NCI-H1092 treated with DMSO at 0.1 percent for 48 hours (cell line): ENCODE measurements around the gene CERT1.
A peak's percentile ranks its signal among the peaks of the same experiment; 100 is the strongest.
"Not testable (repeated sequence)": the region's sequence is repeated elsewhere in the genome, so short reads cannot be mapped to it uniquely, and the experiment has no call there.

Source experiments
- DNase-seq: peaks from one replicate; lab custom pipeline; 2025; lab: John Stamatoyannopoulos, UW

The CERT1 gene

DNA sequence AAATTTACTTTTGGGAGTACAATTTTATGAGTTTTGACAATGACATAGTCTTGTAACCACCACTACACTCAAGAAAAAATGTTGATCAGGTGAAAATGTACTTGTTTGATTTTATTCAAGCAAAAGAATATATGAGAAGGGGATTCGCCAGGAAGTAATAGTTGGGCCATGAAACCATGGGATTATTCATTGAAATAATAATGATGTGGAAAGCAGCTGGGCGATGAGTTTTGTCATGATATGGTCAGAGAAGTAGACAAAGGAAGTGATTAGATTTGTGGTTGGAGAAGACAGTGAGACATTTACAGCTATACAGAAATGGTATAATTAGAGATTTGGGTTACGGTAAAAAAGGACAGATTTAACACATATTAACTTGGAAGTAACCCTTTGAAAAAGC lies 163.2 kb downstream of the CERT1 start:
- no peak for DNase-seq

GRCh38 chr5:75342836-75343235 lies 168.6 kb downstream of the CERT1 start:
- no peak for DNase-seq

GRCh38 chr5:75341934-75342333 lies 169.5 kb downstream of the CERT1 start:
- no peak for DNase-seq

DNA sequence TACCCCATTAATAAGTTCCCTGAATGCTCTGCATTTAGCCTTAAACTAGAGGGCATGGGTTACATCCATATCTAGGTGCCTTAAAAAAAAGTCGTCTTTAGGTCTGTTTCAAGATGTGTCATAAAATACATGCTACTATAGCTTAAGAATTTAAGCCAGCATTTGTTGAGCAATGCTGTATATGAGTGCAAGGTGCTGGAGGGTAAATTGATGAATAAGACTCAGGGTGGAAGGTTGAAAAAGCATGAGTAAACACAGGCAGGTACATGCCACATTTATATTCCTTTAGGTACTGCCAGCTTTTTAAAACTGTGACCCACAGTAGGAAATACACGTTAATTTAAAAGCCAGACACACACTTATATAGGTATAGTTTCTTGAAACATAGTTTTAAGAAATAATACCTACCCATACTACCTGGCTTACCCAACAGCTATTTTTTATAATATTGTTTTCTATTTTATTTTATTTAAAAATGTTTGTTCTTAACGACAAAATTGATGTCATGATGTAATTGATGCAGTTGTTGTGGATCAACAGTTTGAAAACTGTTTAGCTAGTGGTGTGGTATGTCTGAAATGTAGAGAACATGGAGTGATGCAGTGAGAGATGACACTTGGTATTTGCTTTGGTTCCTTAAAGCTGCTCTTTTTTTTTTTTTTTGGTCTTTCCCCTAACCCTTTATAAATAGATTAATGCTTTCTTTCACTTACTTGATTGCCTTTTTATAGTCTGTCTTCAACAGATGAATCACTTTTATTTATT lies 170.5 kb downstream of the CERT1 start:
- DNase-seq = no peak

DNA sequence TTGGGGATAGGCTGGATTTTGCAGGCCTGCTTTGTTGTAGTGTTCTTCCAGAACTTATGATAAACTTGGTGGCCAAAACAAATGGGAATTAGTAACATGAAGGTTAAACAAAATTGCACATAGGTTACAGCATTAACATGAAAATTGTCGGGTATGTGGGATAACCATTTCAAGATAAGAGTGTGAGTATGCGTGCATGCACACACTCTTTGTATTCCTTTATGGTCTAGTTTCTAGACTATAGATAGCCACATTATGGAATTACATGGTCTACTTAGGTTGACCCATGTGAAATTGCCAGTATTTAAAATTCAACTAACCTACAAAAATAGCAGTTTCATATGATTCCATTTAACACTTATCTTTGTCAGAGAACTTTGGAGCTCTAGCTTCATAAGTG lies 173.0 kb downstream of the CERT1 start:
- no peak for DNase-seq

DNA sequence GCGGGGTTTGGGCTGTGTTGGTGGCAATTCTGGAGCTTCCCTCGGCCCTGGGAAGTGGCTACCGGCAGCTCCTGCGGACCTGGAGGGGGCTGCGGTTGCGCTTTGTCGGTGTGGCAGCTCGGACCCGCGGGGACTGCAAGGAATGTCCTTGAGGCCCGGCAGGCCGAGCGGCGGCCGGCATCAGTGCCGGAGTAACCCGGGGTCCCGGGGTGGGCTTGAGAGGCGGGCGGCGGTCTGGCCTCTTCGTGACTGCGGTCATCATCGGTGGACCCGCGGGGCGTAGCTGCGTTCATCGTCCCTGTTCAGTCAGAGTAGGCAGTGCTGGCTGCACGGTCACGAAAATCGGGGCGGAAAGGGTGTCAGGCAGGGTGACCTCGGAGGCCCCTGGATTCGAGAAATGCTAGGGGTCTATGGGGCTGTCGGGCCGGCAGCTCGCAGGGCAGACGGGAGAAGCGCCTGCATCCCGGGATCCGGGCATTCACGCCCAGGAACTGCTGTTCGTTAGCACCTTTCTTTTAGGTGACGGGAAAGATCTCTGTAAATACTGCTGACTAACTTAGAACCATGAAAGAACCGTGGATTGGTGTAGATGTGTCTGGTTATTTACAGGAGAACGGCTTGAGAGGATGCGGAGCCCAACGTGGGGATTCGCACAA lies 173.9 kb downstream of the CERT1 start:
- DNase-seq = no peak

- DNase-seq = peak; percentile 98
Measured at GRCh38 chr5:75336615-75337336, 174.7 kb downstream of the CERT1 start, which contains the start of gene HMGCR. Gene HMGCR, plus strand, starts transcription at chr5:75337220. Its CDS starts 5,386 bp downstream, at chr5:75342606.

DNA sequence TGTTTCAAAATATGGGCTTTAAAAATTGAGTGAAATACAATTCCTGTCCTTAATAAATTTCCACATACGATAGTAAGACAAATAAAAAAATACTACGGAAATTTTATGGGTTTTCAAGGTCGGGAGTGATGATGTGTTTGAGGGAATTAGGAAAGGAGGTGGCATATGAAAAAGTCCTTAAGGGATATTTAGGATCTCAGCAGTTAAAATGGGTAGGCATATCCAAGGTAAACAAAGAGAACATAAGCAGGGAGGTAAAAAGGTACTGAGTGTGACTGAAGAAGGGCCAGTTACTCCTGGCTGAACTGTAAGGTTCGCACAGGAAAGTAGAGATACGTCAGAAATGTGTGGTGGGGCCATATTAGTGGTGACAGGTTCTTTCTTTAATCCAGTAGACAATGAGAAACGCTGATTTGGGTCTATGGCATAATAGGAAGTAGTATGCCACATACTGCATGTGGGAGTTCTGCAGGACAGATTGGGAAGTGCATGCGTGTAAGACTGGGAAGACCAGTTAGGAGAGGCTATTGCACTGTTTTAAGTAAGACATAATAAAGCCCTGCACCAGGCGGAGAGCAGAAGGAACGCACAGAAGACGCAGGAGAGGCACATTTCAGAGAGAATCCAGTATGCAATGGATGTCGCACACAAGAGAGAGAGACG lies 175.3 kb downstream of the CERT1 start:
- peak; percentile 80 for DNase-seq

DNA sequence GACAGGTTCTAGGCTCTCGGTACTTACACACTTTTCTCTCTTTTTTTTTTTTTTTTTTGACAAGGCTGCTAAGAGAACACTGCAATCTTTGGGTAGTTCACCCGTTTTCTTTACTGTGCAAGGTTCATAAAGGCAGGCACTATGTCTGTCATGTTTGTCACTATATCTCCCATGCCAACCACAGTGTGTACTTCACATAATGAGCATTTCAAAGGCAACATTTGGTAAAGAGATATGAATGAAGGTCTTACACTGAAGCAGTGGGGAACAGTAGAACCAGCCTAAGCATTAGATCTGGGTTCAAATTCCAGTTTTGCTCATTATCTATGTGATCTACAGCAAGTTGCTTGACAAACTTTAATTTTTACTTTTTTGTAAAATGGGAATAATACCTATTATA lies 175.9 kb downstream of the CERT1 start:
- no peak for DNase-seq

GRCh38 chr5:75334413-75334812 lies 177.0 kb downstream of the CERT1 start:
- not testable (repeated sequence) for DNase-seq

- DNase-seq = not testable (repeated sequence)
Measured at GRCh38 chr5:75333759-75334158, 177.7 kb downstream of the CERT1 start.

DNA sequence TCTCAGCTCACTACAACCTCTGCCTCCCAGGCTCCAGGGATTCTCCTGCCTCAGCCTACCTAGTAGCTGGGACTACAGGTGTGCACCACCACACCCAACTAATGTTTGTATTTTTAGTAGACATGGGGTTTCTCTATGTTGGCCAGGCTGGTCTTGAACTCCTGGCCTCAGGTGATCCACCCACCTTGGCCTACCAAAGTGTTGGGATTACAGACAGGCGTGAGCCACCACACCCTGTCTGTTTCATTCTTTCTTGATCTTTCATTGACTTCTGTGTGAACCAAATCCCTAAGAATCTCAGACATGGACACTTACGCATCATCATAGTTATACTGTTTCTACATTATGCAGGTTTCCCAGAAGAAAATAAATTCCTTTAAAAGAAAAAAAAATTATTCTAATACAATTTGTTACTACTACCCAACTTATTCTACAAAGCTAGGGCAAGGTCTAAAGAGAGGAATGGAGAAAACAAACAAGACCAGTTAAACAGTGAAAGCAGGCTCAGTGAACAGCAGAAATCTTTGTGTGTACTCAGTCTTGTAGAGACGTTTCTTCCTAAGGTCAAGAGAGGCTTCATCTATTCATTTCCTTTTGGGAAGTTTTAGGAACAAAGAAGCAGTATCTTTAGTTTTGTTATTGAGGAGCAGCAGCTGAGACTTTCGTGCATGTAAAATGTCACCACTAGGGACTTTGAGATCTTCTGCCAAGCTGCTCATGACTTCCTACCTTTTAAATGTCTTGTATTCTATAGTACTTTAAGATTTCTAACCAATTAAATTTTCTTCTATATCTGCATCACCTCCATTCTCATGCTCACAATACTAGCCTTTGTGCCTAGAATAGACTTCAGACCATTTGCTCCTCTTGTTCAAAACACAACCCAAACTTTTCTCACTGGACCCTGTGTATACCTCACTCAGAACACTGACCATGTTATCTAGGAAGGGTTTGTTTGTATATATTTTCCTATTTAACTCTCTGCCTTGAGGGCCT lies 180.0 kb downstream of the CERT1 start:
- DNase-seq = no peak

GRCh38 chr5:75330404-75330803 lies 181.0 kb downstream of the CERT1 start:
- no peak for DNase-seq
